Breast epithelium (tissue), 3 donors: ENCODE results near the gene CILP.

Experiments
- POLR2A ChIP-seq: fragments of 450-650 bp; IDR thresholded peaks from one replicate; pipeline ENCODE4 v1.6.1; 2016; ENCODE audit warnings: antibody characterized with exemption, mild to moderate bottlenecking, moderate library complexity
- TF ChIP-seq, protein P1 (sequence below), 3 donors: fragments of 450-650 bp; IDR thresholded peaks; one replicate each; pipeline ENCODE4 v1.5.1; 2016 to 2017; ENCODE audit warnings: antibody characterized with exemption in 3 of 3, mild to moderate bottlenecking in 3 of 3, moderate library complexity in 3 of 3

DNA sequence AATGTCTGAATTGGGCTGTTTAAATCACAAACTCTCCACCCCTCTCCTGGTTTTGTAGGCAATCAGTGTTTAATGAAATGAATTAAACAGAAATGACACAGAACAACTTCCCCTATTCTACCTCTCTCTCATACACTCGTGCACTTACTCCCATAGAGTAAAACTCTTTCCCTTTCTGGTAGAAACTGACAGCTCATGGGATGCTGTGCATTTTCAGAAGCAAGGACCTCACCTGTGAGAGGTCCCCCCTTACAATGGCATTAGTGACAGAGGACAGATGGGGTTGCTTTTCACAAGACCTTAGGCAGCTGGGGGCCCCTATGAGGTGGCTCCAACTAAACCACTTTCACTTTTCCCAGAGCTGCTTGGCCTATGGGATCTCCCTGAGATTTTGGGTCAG lies 43.5 kb upstream of the CILP start:
- TF ChIP-seq, protein P1, sequence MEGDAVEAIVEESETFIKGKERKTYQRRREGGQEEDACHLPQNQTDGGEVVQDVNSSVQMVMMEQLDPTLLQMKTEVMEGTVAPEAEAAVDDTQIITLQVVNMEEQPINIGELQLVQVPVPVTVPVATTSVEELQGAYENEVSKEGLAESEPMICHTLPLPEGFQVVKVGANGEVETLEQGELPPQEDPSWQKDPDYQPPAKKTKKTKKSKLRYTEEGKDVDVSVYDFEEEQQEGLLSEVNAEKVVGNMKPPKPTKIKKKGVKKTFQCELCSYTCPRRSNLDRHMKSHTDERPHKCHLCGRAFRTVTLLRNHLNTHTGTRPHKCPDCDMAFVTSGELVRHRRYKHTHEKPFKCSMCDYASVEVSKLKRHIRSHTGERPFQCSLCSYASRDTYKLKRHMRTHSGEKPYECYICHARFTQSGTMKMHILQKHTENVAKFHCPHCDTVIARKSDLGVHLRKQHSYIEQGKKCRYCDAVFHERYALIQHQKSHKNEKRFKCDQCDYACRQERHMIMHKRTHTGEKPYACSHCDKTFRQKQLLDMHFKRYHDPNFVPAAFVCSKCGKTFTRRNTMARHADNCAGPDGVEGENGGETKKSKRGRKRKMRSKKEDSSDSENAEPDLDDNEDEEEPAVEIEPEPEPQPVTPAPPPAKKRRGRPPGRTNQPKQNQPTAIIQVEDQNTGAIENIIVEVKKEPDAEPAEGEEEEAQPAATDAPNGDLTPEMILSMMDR (IDR thresholded peaks at IDR 0.05): no peak
- no peak for TF ChIP-seq POLR2A
